ENCODE data around the gene AKT1S1.
"Not testable (repeated sequence)": the region's sequence is repeated elsewhere in the genome, so short reads cannot be mapped to it uniquely, and the experiment has no call there.

Gene AKT1S1

DNA sequence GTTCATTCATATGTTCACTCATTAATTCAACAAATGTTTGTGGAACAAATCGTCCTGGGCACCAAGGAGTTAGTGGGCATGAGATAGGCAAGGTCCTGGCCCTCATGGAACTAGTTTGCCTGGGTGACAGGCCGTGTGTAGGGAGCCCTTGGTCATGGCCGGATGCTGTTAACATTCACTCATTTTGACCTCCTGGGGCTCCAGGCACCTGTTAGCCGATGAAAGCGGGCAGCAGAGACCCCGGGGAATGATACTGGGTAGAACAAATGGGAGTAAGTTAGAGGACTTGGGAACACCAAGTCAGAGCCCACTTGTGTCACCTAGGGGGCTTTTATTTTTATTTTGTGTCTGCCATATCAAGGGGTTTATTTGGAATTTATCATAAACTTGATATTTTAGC, 52.5 kb downstream of the AKT1S1 start:
- DNase-seq (ENCODE audit: low read depth) = no peak
- no peak overlapping the region for H3K4me3 ChIP-seq (ENCODE audit: low read depth, low read length)
- TF ChIP-seq, protein P1, sequence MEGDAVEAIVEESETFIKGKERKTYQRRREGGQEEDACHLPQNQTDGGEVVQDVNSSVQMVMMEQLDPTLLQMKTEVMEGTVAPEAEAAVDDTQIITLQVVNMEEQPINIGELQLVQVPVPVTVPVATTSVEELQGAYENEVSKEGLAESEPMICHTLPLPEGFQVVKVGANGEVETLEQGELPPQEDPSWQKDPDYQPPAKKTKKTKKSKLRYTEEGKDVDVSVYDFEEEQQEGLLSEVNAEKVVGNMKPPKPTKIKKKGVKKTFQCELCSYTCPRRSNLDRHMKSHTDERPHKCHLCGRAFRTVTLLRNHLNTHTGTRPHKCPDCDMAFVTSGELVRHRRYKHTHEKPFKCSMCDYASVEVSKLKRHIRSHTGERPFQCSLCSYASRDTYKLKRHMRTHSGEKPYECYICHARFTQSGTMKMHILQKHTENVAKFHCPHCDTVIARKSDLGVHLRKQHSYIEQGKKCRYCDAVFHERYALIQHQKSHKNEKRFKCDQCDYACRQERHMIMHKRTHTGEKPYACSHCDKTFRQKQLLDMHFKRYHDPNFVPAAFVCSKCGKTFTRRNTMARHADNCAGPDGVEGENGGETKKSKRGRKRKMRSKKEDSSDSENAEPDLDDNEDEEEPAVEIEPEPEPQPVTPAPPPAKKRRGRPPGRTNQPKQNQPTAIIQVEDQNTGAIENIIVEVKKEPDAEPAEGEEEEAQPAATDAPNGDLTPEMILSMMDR (IDR thresholded peaks at IDR 0.05; ENCODE audit: insufficient read depth, low read depth, low read length, missing control alignments) = no peak

DNA sequence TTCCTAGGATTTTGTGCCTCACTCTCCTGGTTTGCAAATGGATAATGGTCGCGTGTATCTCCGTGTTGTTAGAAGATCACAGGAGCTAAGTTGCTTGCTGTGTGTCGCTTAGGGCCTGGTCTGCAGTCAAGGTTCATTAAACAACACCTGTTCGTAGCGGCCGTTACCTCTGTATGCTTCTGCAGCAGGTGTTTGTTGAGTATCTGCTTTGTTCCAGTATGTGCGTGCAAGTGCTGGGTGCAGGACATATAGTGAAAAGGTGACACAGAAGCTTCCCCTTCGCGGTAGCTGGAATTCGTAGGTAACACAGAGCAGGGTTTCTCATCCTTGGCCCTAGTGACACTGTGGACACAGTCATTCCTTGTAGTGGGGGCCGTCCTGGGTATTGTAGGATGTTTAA, 53.7 kb downstream of the AKT1S1 start:
- no peak overlapping the region for H3K4me3 ChIP-seq (ENCODE audit: low read depth, low read length)
- TF ChIP-seq, protein P1 (IDR thresholded peaks at IDR 0.05; ENCODE audit: insufficient read depth, low read depth, low read length, missing control alignments) = no peak
- no peak for DNase-seq (ENCODE audit: low read depth)

DNA sequence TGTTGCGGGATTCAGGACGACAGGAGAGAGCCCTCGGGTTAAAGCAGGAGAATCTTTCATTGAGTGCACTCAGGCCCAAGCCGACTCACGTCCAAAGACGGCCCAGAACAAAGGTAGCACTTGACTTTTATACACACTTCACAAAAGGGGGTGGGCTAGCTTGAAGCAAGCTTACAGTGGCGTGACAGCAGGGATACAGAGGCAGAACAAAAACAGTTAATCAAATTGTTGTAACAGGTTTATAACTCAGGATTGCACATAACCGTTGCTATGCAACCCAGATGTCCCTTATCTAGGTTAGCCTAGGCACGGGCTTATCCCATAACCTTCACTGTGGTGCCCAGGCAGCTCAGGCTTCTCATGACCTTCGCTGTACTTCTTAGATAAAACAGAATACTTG, 57.0 kb downstream of the AKT1S1 start:
- DNase-seq (ENCODE audit: low read depth) = no peak
- H3K4me3 ChIP-seq (ENCODE audit: low read depth, low read length) = no peak overlapping the region
- TF ChIP-seq, protein P1 (IDR thresholded peaks at IDR 0.05; ENCODE audit: insufficient read depth, low read depth, low read length, missing control alignments) = no peak

DNA sequence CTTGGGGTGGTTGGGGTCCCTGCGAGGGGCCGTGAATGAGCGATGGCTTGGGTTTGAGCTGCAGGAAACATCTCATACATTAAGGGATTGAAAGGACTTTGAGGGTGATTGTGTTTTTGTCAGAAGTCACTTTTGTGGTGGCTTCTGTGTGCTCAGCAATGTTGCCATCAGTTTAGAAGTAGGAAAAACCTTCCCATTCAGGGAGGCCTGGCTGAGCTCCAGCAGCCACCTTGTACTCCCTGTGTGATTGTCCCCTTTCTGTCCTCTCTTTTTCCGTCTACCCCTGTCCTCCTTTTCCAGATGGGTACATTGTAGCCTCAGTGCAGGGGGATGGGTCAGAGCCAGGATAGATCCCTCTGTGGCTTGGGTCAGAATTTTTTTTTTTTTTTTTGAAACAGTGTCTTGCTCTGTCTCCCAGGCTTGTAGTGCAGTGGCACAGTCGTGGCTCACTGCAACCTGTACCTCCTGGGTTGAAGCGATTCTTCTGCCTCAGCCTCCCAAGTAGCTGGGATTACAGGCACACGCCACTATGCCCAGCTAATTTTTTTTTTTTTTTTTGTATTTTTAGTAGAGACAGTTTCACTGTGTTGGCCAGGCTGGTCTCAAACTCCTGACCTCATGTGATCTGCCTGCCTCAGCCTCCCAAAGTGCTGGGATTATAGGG, 57.6 kb downstream of the AKT1S1 start:
- DNase-seq (ENCODE audit: low read depth) = not testable (repeated sequence)
- H3K4me3 ChIP-seq (ENCODE audit: low read depth, low read length) = peak overlapping the region; percentile 82

Data from GM12865 (cell line).